ENCODE data around the gene CHCHD1. TPM values are rescaled to one million over a fixed set of nuclear protein-coding genes. Genes with fewer than 3 reads are reported as not detected.

The CHCHD1 gene
- total RNA-seq, 2 donors from 2014 or later, result 37.6 to 49.3 TPM

GRCh38 chr10:73756183-73756582 is 25.7 kb upstream of the CHCHD1 start:
- TF ChIP-seq, protein P1, sequence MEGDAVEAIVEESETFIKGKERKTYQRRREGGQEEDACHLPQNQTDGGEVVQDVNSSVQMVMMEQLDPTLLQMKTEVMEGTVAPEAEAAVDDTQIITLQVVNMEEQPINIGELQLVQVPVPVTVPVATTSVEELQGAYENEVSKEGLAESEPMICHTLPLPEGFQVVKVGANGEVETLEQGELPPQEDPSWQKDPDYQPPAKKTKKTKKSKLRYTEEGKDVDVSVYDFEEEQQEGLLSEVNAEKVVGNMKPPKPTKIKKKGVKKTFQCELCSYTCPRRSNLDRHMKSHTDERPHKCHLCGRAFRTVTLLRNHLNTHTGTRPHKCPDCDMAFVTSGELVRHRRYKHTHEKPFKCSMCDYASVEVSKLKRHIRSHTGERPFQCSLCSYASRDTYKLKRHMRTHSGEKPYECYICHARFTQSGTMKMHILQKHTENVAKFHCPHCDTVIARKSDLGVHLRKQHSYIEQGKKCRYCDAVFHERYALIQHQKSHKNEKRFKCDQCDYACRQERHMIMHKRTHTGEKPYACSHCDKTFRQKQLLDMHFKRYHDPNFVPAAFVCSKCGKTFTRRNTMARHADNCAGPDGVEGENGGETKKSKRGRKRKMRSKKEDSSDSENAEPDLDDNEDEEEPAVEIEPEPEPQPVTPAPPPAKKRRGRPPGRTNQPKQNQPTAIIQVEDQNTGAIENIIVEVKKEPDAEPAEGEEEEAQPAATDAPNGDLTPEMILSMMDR (conservative IDR thresholded peaks at IDR 0.05), result no peak
- no peaks in the 10 kb centered on the region for H3K9me3 ChIP-seq (ENCODE audit: control insufficient read depth, low read length)
- H3K4me3 ChIP-seq (ENCODE audit: low read length), result no peak overlapping the region
- H3K4me1 ChIP-seq (ENCODE audit: control insufficient read depth, insufficient read depth, low read length), result peaks cover 5% of the 10 kb centered on the region
- DNase-seq, result no peak
- no peaks in the 10 kb centered on the region for H3K27me3 ChIP-seq (ENCODE audit: control insufficient read depth, insufficient read depth, low read length, poor library complexity, severe bottlenecking)
- peaks cover 3% of the 10 kb centered on the region for H3K4me1 Mint-ChIP-seq
- no peaks in the 10 kb centered on the region for H3K27me3 Mint-ChIP-seq (ENCODE audit: insufficient read depth)
- H3K9ac ChIP-seq (ENCODE audit: extremely low read depth, low read length, poor library complexity, severe bottlenecking), result no peak overlapping the region
- H3K27ac Mint-ChIP-seq, result peak overlapping the region; percentile 53
- H3K36me3 ChIP-seq (ENCODE audit: control insufficient read depth, insufficient read depth, low read length), result peaks cover 79% of the 10 kb centered on the region
- H3K27ac ChIP-seq (ENCODE audit: low read depth, low read length), result no peak overlapping the region
- WGBS, 2 experiments (ENCODE audit: insufficient coverage in 1 of 2, insufficient read length in 1 of 2), result 83 to 98% methylated on average over 1 of the region's 1 CpG
- peaks cover 55% of the 10 kb centered on the region for H3K36me3 Mint-ChIP-seq (ENCODE audit: low read depth)
- H3K9me3 Mint-ChIP-seq, result no peaks in the 10 kb centered on the region
- no peak overlapping the region for H3K4me3 Mint-ChIP-seq

DNA sequence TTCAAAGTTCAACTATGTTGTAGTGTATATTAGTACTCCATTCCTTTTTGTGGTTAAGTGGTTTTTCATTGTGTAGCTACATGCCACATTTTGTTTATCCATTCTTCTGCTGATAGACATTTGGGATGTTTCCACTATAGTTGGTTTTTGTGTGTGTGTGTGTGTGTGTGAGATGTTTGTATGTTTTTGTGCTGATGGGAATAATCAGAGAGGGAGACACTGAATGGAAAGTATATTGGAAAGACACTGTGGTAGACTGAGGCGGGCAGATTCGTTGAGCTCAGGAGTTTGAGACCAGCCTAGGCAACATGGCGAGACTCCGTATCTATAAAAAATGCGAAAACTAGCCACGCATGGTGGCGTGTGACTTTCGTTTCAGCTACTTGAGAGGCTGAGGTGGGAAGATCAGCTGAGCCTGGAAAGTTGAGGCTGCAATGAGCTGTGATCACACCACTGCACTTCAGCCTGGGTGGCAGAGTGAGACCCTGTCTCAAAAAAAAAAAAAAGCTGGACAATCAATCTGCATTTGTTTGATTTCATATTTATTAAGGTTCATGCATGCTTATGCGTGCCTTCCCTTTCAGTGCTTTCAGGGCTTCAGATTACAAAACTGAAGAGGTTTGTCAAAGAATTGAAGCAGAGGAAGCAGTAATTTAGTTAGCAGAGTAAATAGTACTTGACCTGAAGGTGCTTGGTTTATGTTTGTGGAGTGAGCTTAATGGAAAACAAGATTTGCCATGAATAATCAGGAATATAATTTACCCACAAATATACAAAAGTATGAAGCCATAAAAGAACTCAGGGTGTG is 22.9 kb upstream of the CHCHD1 start:
- peaks cover 5% of the 10 kb centered on the region for H3K4me1 ChIP-seq (ENCODE audit: control insufficient read depth, insufficient read depth, low read length)
- 95% methylated on average over 9 of the region's 9 CpGs for WGBS, 2 experiments (ENCODE audit: insufficient coverage in 1 of 2, insufficient read length in 1 of 2)
- Mint-ChIP-seq H3K4me1 (peaks cover 3% of the 10 kb centered on the region), H3K4me3 (no peak overlapping the region), H3K36me3 (ENCODE audit: low read depth) (peaks cover 58% of the 10 kb centered on the region), H3K27me3 (ENCODE audit: insufficient read depth) (no peaks in the 10 kb centered on the region), H3K27ac (no peak overlapping the region), H3K9me3 (no peaks in the 10 kb centered on the region)
- no peak overlapping the region for H3K4me3 ChIP-seq (ENCODE audit: low read length)
- H3K9me3 ChIP-seq (ENCODE audit: control insufficient read depth, low read length), result no peaks in the 10 kb centered on the region
- H3K36me3 ChIP-seq (ENCODE audit: control insufficient read depth, insufficient read depth, low read length), result peaks cover 79% of the 10 kb centered on the region
- H3K27me3 ChIP-seq (ENCODE audit: control insufficient read depth, insufficient read depth, low read length, poor library complexity, severe bottlenecking), result no peaks in the 10 kb centered on the region
- TF ChIP-seq, protein P1 (conservative IDR thresholded peaks at IDR 0.05), result no peak
- H3K9ac ChIP-seq (ENCODE audit: extremely low read depth, low read length, poor library complexity, severe bottlenecking), result no peak overlapping the region
- no peak for DNase-seq
- H3K27ac ChIP-seq (ENCODE audit: low read depth, low read length), result no peak overlapping the region

DNA sequence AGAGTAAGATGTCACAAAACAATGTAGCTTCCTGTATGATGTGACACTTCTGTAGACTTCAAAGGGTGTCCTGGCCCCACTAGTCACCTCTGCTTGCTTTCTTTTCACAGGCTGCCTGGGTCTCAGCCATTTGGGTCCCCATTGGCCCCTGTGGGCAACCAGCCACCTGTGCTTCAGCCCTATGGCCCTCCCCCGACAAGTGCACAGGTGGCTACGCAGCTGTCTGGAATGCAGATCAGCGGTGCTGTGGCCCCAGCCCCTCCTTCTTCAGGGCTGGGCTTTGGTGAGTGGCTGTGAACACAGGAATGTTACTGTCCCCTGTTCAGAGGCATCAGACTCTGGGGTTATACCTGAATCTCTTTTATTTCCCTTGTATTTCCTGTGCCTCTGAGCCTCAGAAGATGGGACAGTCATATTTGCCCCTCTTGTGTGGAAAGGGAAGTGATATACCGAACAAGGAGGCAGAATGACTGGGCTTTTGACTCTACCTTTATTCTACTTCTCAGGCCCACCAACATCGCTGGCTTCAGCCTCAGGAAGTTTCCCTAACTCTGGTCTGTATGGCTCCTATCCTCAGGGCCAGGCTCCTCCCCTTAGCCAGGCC is 22.2 kb upstream of the CHCHD1 start:
- TF ChIP-seq, protein P1 (conservative IDR thresholded peaks at IDR 0.05), result no peak
- Histone ChIP-seq H3K4me1 (ENCODE audit: control insufficient read depth, insufficient read depth, low read length) (peaks cover 5% of the 10 kb centered on the region), H3K36me3 (ENCODE audit: control insufficient read depth, insufficient read depth, low read length) (peaks cover 80% of the 10 kb centered on the region), H3K27ac (ENCODE audit: low read depth, low read length) (no peak overlapping the region), H3K9ac (ENCODE audit: extremely low read depth, low read length, poor library complexity, severe bottlenecking) (no peak overlapping the region), H3K27me3 (ENCODE audit: control insufficient read depth, insufficient read depth, low read length, poor library complexity, severe bottlenecking) (no peaks in the 10 kb centered on the region), H3K9me3 (ENCODE audit: control insufficient read depth, low read length) (no peaks in the 10 kb centered on the region), H3K4me3 (ENCODE audit: low read length) (no peak overlapping the region)
- DNase-seq, result no peak
- Mint-ChIP-seq H3K36me3 (ENCODE audit: low read depth) (peaks cover 59% of the 10 kb centered on the region), H3K4me1 (peaks cover 3% of the 10 kb centered on the region), H3K9me3 (no peaks in the 10 kb centered on the region), H3K27me3 (ENCODE audit: insufficient read depth) (no peaks in the 10 kb centered on the region), H3K4me3 (no peak overlapping the region), H3K27ac (no peak overlapping the region)
- 94 to 96% methylated on average over 4 to 5 of the region's 5 CpGs for WGBS, 2 experiments (ENCODE audit: insufficient coverage in 1 of 2, insufficient read length in 1 of 2)

All from endodermal cell (in vitro differentiated cells).